Hepatocyte (in vitro differentiated cells): ENCODE results near the gene ADPGK. TPM values are rescaled to one million over a fixed set of nuclear protein-coding genes. Genes with fewer than 3 reads are reported as not detected.

Experiments used
- DNase-seq: peaks from one replicate; pipeline ENCODE4 v3.0.0-alpha.2; 2016; ENCODE audit warnings: low spot score
- H2AFZ ChIP-seq: fragments of 200-600 bp; sonication (generic); 2 replicates; pipeline ENCODE4 v1.6.0; 2016; ENCODE audit warnings: antibody characterized with exemption, mild to moderate bottlenecking
- H3K27ac ChIP-seq: fragments of 200-600 bp; sonication (generic); 2 replicates; pipeline ENCODE4 v1.5.1; 2016; ENCODE audit warnings: mild to moderate bottlenecking
- H3K27me3 ChIP-seq: fragments of 200-600 bp; sonication (generic); 2 replicates; pipeline ENCODE4 v1.6.1; 2016
- H3K36me3 ChIP-seq: fragments of 200-600 bp; sonication (generic); replicated peaks from 2 replicates; pipeline ENCODE4 v1.5.1; 2016; ENCODE audit warnings: low read depth; ENCODE audit not compliant: insufficient read depth
- H3K4me1 ChIP-seq: fragments of 200-600 bp; sonication (generic); 2 replicates; pipeline ENCODE4 v1.5.1; 2016; ENCODE audit warnings: mild to moderate bottlenecking, moderate library complexity; ENCODE audit not compliant: insufficient read depth
- H3K4me2 ChIP-seq: fragments of 200-600 bp; sonication (generic); 2 replicates; pipeline ENCODE4 v1.6.0; 2016
- H3K4me3 ChIP-seq: fragments of 200-600 bp; sonication (generic); 2 replicates; pipeline ENCODE4 v1.5.1; 2016; ENCODE audit warnings: mild to moderate bottlenecking
- H3K79me2 ChIP-seq: fragments of 200-600 bp; sonication (generic); 2 replicates; pipeline ENCODE4 v1.6.0; 2017; ENCODE audit warnings: mild to moderate bottlenecking
- H3K9me2 ChIP-seq: fragments of 200-600 bp; sonication (generic); replicated peaks from 2 replicates; pipeline ENCODE4 v1.6.0; 2017; ENCODE audit warnings: mild to moderate bottlenecking; ENCODE audit not compliant: insufficient read depth
- H3K9me3 ChIP-seq: fragments of 200-600 bp; sonication (generic); 2 replicates; pipeline ENCODE4 v1.5.1; 2016; ENCODE audit warnings: low read depth, mild to moderate bottlenecking
- H4K20me1 ChIP-seq: fragments of 200-600 bp; sonication (generic); 2 replicates; pipeline ENCODE4 v1.6.0; 2016; ENCODE audit warnings: mild to moderate bottlenecking; ENCODE audit not compliant: insufficient read depth, poor library complexity, severe bottlenecking
- EZH2 ChIP-seq: fragments of 200-600 bp; sonication (generic); IDR thresholded peaks from 2 replicates; pipeline ENCODE4 v1.6.1; 2016; ENCODE audit warnings: antibody characterized with exemption, mild to moderate bottlenecking, borderline replicate concordance
- EZH2phosphoT487 ChIP-seq: fragments of 200-600 bp; sonication (generic); IDR thresholded peaks from one replicate; pipeline ENCODE4 v1.6.1; 2018; ENCODE audit warnings: antibody characterized with exemption, mild to moderate bottlenecking, low read depth, moderate library complexity; ENCODE audit not compliant: unreplicated experiment, severe bottlenecking
- WGBS: methylation state at CpG from one replicate; pipeline ENCODE4 v1.1.6; 2016; ENCODE audit warnings: low lambda C conversion rate; ENCODE audit errors: missing lambda C conversion rate; 5-methylcytosine and 5-hydroxymethylcytosine counted together
- polyA plus RNA-seq: library from polyadenylated mRNA; unstranded; fragments of >200 nt; fragmentation: Nextera tagmentation; extraction: Ambion mirVana; gene quantifications from 2 replicates; pipeline ENCODE4 v1.2.1, GENCODE V29; 2016
- total RNA-seq: library from RNA; depleted of rRNA; stranded (reverse); fragments of >200 nt; gene quantifications from 2 replicates; pipeline ENCODE4 v1.2.3, GENCODE V29; 2014
- TF ChIP-seq, protein P1 (sequence below): fragments of 200-600 bp; sonication (generic); IDR thresholded peaks from 2 replicates; pipeline ENCODE4 v1.5.1; 2016; ENCODE audit warnings: antibody characterized with exemption, mild to moderate bottlenecking; ENCODE audit not compliant: poor library complexity

The ADPGK gene
- total and polyA plus RNA-seq, 2 experiments from 2014 or later: 59.2 to 67.3 TPM

DNA sequence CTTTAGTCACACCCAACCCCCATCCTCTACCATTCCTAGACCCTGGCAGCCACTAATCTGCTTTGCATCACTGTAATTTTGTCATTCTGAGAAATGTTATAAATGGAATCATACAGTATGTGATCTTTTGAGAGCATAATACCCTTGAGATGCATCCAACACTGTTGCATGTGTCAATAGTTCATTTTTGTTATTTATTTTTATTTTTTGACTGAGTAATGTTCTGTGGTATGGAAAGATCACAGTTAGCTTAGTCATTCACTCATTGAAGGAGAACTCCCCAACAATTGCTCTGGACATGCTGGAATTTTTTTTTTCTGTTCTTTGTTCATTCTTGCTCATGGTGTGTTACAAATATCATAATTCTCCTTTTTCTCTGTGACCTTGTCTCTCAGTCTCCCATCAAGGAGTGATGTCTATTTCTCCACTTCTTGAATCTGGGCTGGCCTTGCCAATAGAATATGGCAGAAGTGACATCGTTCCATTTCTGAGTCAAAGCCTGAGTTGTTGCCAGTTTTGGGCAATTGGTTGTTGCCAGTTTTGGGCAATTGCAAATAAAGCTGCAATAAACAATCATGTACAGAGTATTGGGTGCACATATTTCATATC lies 6.8 kb upstream of the ADPGK start:
- Histone ChIP-seq H3K9me3 (no peaks in the 10 kb centered on the region), H3K9me2 (no peaks in the 10 kb centered on the region), H3K36me3 (no peaks in the 10 kb centered on the region), H4K20me1 (no peaks in the 10 kb centered on the region), H3K27ac (no peak overlapping the region), H3K4me3 (no peak overlapping the region), H3K27me3 (no peaks in the 10 kb centered on the region), H3K4me2 (no peak overlapping the region), H3K79me2 (no peaks in the 10 kb centered on the region), H2AFZ (no peak overlapping the region), H3K4me1 (peaks cover 5% of the 10 kb centered on the region)
- WGBS: 53% methylated on average over 1 of the region's 1 CpG
- TF ChIP-seq, protein P1, sequence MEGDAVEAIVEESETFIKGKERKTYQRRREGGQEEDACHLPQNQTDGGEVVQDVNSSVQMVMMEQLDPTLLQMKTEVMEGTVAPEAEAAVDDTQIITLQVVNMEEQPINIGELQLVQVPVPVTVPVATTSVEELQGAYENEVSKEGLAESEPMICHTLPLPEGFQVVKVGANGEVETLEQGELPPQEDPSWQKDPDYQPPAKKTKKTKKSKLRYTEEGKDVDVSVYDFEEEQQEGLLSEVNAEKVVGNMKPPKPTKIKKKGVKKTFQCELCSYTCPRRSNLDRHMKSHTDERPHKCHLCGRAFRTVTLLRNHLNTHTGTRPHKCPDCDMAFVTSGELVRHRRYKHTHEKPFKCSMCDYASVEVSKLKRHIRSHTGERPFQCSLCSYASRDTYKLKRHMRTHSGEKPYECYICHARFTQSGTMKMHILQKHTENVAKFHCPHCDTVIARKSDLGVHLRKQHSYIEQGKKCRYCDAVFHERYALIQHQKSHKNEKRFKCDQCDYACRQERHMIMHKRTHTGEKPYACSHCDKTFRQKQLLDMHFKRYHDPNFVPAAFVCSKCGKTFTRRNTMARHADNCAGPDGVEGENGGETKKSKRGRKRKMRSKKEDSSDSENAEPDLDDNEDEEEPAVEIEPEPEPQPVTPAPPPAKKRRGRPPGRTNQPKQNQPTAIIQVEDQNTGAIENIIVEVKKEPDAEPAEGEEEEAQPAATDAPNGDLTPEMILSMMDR: no peak
- TF ChIP-seq EZH2 (no peak), EZH2phosphoT487 (no peak)
- DNase-seq: no peak

DNA sequence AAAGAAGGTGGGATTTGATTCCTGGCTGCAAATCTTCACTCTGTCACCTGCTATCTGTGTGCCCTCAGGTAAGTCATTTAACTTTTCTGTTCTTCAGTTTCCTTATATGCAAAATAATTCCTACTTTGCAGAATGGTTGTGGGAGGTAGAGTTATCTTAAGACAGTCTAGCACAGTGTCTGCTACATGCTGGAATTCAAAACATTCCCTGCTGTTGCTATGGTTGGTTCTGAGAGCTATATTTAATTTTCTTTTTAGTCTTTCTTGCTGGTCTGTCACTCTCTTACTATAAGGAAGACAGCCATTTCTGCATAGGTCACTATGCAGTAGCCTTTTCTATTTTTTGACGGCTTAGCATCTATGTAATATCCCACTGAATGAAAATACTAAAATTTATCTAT lies 4.0 kb upstream of the ADPGK start:
- H3K4me3 ChIP-seq: no peak overlapping the region
- no peak overlapping the region for H3K27ac ChIP-seq
- no peaks in the 10 kb centered on the region for H3K36me3 ChIP-seq
- TF ChIP-seq EZH2phosphoT487 (no peak), EZH2 (no peak)
- TF ChIP-seq, protein P1: no peak
- WGBS: 86% methylated on average over 1 of the region's 1 CpG
- H4K20me1 ChIP-seq: no peaks in the 10 kb centered on the region
- no peak overlapping the region for H2AFZ ChIP-seq
- H3K4me2 ChIP-seq: no peak overlapping the region
- no peaks in the 10 kb centered on the region for H3K9me3 ChIP-seq
- no peaks in the 10 kb centered on the region for H3K9me2 ChIP-seq
- H3K27me3 ChIP-seq: no peaks in the 10 kb centered on the region
- H3K79me2 ChIP-seq: peaks cover 5% of the 10 kb centered on the region
- peaks cover 14% of the 10 kb centered on the region for H3K4me1 ChIP-seq
- DNase-seq: no peak

DNA sequence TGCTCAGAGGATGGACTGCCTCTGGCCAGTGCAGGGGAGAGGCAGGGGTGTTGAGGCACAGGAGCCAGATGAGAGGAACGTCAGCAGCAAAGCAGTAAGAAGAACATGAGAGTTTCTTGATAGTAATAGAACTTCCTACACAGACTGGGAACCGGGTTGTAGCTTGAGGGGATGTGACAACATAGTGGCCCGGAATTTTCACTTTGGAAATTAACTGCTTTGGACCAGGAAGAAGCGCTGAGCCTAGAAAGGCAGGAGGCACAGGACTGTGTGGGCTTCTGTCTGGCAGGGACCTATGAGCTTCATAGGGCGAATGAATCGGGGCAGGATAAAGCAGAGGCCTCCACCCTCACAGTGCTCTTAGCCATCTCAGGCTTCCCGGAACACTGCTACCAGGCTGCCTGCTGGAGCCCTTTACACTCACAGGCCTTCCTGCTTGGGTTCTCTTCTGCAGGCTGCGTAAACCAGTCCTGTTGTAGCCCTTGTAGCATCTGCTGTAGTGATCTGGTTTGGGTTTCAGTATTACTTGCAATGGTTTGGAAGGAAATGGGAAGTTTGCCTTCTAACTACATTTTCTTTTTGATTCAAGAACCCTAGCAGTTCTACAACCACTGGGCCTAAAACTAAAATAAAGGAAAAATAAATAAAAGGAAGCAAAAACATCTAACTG lies 3.3 kb upstream of the ADPGK start:
- Histone ChIP-seq H3K27ac (peak overlapping the region; percentile 97), H4K20me1 (peaks cover 3% of the 10 kb centered on the region), H3K4me3 (no peak overlapping the region), H3K4me2 (no peak overlapping the region), H3K9me2 (no peaks in the 10 kb centered on the region), H2AFZ (no peak overlapping the region), H3K9me3 (no peaks in the 10 kb centered on the region), H3K79me2 (peaks cover 12% of the 10 kb centered on the region), H3K36me3 (no peaks in the 10 kb centered on the region), H3K4me1 (peaks cover 22% of the 10 kb centered on the region), H3K27me3 (no peaks in the 10 kb centered on the region)
- no peak for DNase-seq
- TF ChIP-seq, protein P1: no peak
- no peak for TF ChIP-seq EZH2phosphoT487
- TF ChIP-seq EZH2: no peak
- 84% methylated on average over 8 of the region's 8 CpGs for WGBS
